CD4-positive, alpha-beta T cell treated with Interleukin-1 beta for 1 hour (primary cell): ENCODE measurements around the gene MAP1LC3A.
A peak's percentile ranks its signal among the peaks of the same experiment; 100 is the strongest.

Experiments used
- DNase-seq, 2 donors: peaks; one replicate each; pipeline ENCODE4 v3.0.0-alpha.2; 2020 to 2022

The MAP1LC3A gene

GRCh38 chr20:34530342-34530741, 28.2 kb upstream of the MAP1LC3A start:
- no peak for DNase-seq

GRCh38 chr20:34531608-34532265, 26.8 kb upstream of the MAP1LC3A start:
- DNase-seq: no peak

- DNase-seq: no peak
These were observed 26.2 kb upstream of the MAP1LC3A start for GRCh38 chr20:34532320-34532719.

GRCh38 chr20:34532756-34533155, 25.8 kb upstream of the MAP1LC3A start:
- DNase-seq: no peak

GRCh38 chr20:34534391-34535165, 23.9 kb upstream of the MAP1LC3A start:
- DNase-seq: no peak

GRCh38 chr20:34535301-34535840, 23.1 kb upstream of the MAP1LC3A start:
- DNase-seq: no peak

GRCh38 chr20:34535857-34536256, 22.7 kb upstream of the MAP1LC3A start:
- no peak for DNase-seq

- peak; percentile 30 to 51 for DNase-seq
These were observed 21.6 kb upstream of the MAP1LC3A start for GRCh38 chr20:34536798-34537394.

GRCh38 chr20:34537651-34538050, 20.9 kb upstream of the MAP1LC3A start:
- no peak for DNase-seq

GRCh38 chr20:34538671-34539123, 19.8 kb upstream of the MAP1LC3A start:
- DNase-seq: peak; percentile 48 to 60

GRCh38 chr20:34539756-34540155, 18.8 kb upstream of the MAP1LC3A start:
- no peak for DNase-seq

- no peak for DNase-seq
These were observed 17.8 kb upstream of the MAP1LC3A start for GRCh38 chr20:34540596-34541263.

GRCh38 chr20:34541264-34541901, 17.1 kb upstream of the MAP1LC3A start:
- peak in 1 of 2 donors; percentile 62 for DNase-seq

- DNase-seq: no peak
These were observed 16.6 kb upstream of the MAP1LC3A start for GRCh38 chr20:34541917-34542316.

- no peak for DNase-seq
These were observed 16.1 kb upstream of the MAP1LC3A start for GRCh38 chr20:34542439-34542838.

- DNase-seq: no peak
These were observed 15.0 kb upstream of the MAP1LC3A start for GRCh38 chr20:34543463-34544056.

GRCh38 chr20:34544109-34544796, 14.3 kb upstream of the MAP1LC3A start:
- DNase-seq: peak in 1 of 2 donors; percentile 24

- no peak for DNase-seq
These were observed 11.8 kb upstream of the MAP1LC3A start for GRCh38 chr20:34546751-34547181.

- no peak for DNase-seq
These were observed 10.5 kb upstream of the MAP1LC3A start for GRCh38 chr20:34547844-34548613.

- peak in 1 of 2 donors; percentile 27 for DNase-seq
These were observed 9.1 kb upstream of the MAP1LC3A start for GRCh38 chr20:34549291-34549928.
